B cell (primary cell): Measurements from ENCODE around the gene RAB3IL1.

Experiments
- EZH2 ChIP-seq: IDR thresholded peaks from 2 replicates; pipeline ENCODE4 v1.6.1; 2012; ENCODE audit warnings: borderline replicate concordance, low read depth, mild to moderate bottlenecking, moderate library complexity, low read length; ENCODE audit not compliant: insufficient read depth, poor library complexity, severe bottlenecking
- TF ChIP-seq, protein P1 (sequence below): fragments of 200-600 bp; IDR thresholded peaks from one replicate; pipeline ENCODE4 v1.8.0; 2022; ENCODE audit warnings: antibody characterized with exemption, mild to moderate bottlenecking

GRCh38 chr11:61866958-61867343 is 50.4 kb downstream of the RAB3IL1 start:
- TF ChIP-seq, protein P1, sequence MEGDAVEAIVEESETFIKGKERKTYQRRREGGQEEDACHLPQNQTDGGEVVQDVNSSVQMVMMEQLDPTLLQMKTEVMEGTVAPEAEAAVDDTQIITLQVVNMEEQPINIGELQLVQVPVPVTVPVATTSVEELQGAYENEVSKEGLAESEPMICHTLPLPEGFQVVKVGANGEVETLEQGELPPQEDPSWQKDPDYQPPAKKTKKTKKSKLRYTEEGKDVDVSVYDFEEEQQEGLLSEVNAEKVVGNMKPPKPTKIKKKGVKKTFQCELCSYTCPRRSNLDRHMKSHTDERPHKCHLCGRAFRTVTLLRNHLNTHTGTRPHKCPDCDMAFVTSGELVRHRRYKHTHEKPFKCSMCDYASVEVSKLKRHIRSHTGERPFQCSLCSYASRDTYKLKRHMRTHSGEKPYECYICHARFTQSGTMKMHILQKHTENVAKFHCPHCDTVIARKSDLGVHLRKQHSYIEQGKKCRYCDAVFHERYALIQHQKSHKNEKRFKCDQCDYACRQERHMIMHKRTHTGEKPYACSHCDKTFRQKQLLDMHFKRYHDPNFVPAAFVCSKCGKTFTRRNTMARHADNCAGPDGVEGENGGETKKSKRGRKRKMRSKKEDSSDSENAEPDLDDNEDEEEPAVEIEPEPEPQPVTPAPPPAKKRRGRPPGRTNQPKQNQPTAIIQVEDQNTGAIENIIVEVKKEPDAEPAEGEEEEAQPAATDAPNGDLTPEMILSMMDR: no peak
- TF ChIP-seq EZH2: no peak
